WTC11 (cell line): ENCODE data around the gene ERG28. TPM values are rescaled to one million over a fixed set of nuclear protein-coding genes. Genes with fewer than 3 reads are reported as not detected.

Experiments used
- ATAC-seq: fragments of 200-7000 bp; cut with Tn5 transposase; 2 replicates; pipeline ENCODE4 v1.10.0; 2021; ENCODE audit warnings: mild to moderate bottlenecking, moderate library complexity
- CTCF ChIA-PET: fragments of 300-600 bp; sonication (Branson Sonifier 250); formaldehyde crosslinking; loops from one replicate; lab custom pipeline; 2021; ENCODE audit warnings: antibody characterized with exemption; lab: Charles Lee
- POLR2A ChIA-PET: fragments of 350-600 bp; sonication (Branson Sonifier 250); formaldehyde crosslinking; loops from one replicate; lab custom pipeline; 2021; ENCODE audit warnings: antibody characterized with exemption; lab: Charles Lee
- DNase-seq: peaks from one replicate; pipeline ENCODE4 v3.0.0; 2021; ENCODE audit warnings: low spot score
- H3K27ac Mint-ChIP-seq: 2 replicates; pipeline ENCODE4 v1.8.0; 2021; ENCODE audit warnings: mixed read lengths
- H3K27me3 Mint-ChIP-seq: 2 replicates; pipeline ENCODE4 v1.8.0; 2021; ENCODE audit warnings: low read depth, mild to moderate bottlenecking, moderate library complexity, mixed read lengths
- H3K36me3 Mint-ChIP-seq: 2 replicates; pipeline ENCODE4 v1.8.0; 2021; ENCODE audit warnings: mixed read lengths
- H3K4me1 Mint-ChIP-seq: 2 replicates; pipeline ENCODE4 v1.8.0; 2022; ENCODE audit warnings: mixed read lengths
- H3K4me3 Mint-ChIP-seq: 2 replicates; pipeline ENCODE4 v1.8.0; 2021; ENCODE audit warnings: mild to moderate bottlenecking, moderate library complexity, mixed read lengths
- H3K9me3 Mint-ChIP-seq: 2 replicates; pipeline ENCODE4 v1.8.0; 2021; ENCODE audit warnings: mixed read lengths
- EMX1 ChIP-seq: fragments of 250-450 bp; sonication (Bioruptor Pico); IDR thresholded peaks from 2 replicates; pipeline ENCODE4 v1.8.0; 2021; ENCODE audit warnings: mild to moderate bottlenecking
- ETV6 ChIP-seq: sonication (generic); formaldehyde crosslinking; IDR thresholded peaks from 2 replicates; pipeline ENCODE4 v1.8.1; 2022; ENCODE audit warnings: mild to moderate bottlenecking, missing genetic modification reagents
- GRHL2 ChIP-seq: fragments of 250-450 bp; sonication (Bioruptor Pico); IDR thresholded peaks from 2 replicates; pipeline ENCODE4 v1.8.0; 2022; ENCODE audit warnings: mild to moderate bottlenecking, moderate library complexity; ENCODE audit not compliant: insufficient replicate concordance, severe bottlenecking
- HMGA2 ChIP-seq: fragments of 250-450 bp; sonication (Bioruptor Pico); IDR thresholded peaks from 2 replicates; pipeline ENCODE4 v1.4.0; 2021; ENCODE audit warnings: mild to moderate bottlenecking, moderate library complexity
- IRF2 ChIP-seq: sonication (generic); formaldehyde crosslinking; IDR thresholded peaks from 2 replicates; pipeline ENCODE4 v1.8.0; 2022; ENCODE audit warnings: low read depth, missing genetic modification reagents, borderline replicate concordance
- KAT7 ChIP-seq: sonication (generic); formaldehyde crosslinking; IDR thresholded peaks from 2 replicates; pipeline ENCODE4 v1.8.1; 2023; ENCODE audit warnings: missing genetic modification reagents, mild to moderate bottlenecking, borderline replicate concordance
- MXD4 ChIP-seq: fragments of 250-450 bp; sonication (Bioruptor Pico); IDR thresholded peaks from 2 replicates; pipeline ENCODE4 v1.8.0; 2021; ENCODE audit warnings: mild to moderate bottlenecking, moderate library complexity, borderline replicate concordance
- MYBL2 ChIP-seq: sonication (generic); formaldehyde crosslinking; IDR thresholded peaks from 2 replicates; pipeline ENCODE4 v1.8.1; 2023; ENCODE audit warnings: mild to moderate bottlenecking, moderate library complexity, missing genetic modification reagents
- RORB ChIP-seq: fragments of 250-450 bp; sonication (Bioruptor Pico); IDR thresholded peaks from 2 replicates; pipeline ENCODE4 v1.9.0; 2021; ENCODE audit warnings: mild to moderate bottlenecking
- TEAD1 ChIP-seq: sonication (generic); formaldehyde crosslinking; IDR thresholded peaks from 2 replicates; pipeline ENCODE4 v1.8.0; 2022; ENCODE audit warnings: mild to moderate bottlenecking, missing genetic modification reagents
- ZBTB21 ChIP-seq: sonication (generic); formaldehyde crosslinking; IDR thresholded peaks from 2 replicates; pipeline ENCODE4 v1.8.1; 2023; ENCODE audit warnings: mild to moderate bottlenecking, missing genetic modification reagents, borderline replicate concordance
- ZNF121 ChIP-seq: sonication (generic); formaldehyde crosslinking; IDR thresholded peaks from 2 replicates; pipeline ENCODE4 v1.8.0; 2023; ENCODE audit warnings: missing genetic modification reagents
- ZNF138 ChIP-seq: sonication (generic); formaldehyde crosslinking; conservative IDR thresholded peaks from 2 replicates; pipeline ENCODE4 v1.8.1; 2022; ENCODE audit warnings: mild to moderate bottlenecking, moderate library complexity, missing genetic modification reagents
- ZNF396 ChIP-seq: fragments of 250-450 bp; sonication (Bioruptor Pico); IDR thresholded peaks from 2 replicates; pipeline ENCODE4 v1.8.0; 2021; ENCODE audit warnings: mild to moderate bottlenecking, moderate library complexity, borderline replicate concordance
- total RNA-seq: library from RNA; stranded (reverse); gene quantifications from 3 replicates; pipeline ENCODE4 v1.2.3, GENCODE V29; 2021
- TF ChIP-seq, protein P1 (sequence below): fragments of 250-450 bp; sonication (Bioruptor Pico); IDR thresholded peaks from 2 replicates; pipeline ENCODE4 v2.1.2; 2022; ENCODE audit warnings: mild to moderate bottlenecking, moderate library complexity
- TF ChIP-seq, protein P2 (sequence below): sonication (generic); formaldehyde crosslinking; IDR thresholded peaks from 2 replicates; pipeline ENCODE4 v1.8.0; 2023; ENCODE audit warnings: mild to moderate bottlenecking, missing genetic modification reagents
- TF ChIP-seq, protein P3 (sequence below): sonication (generic); formaldehyde crosslinking; IDR thresholded peaks from 2 replicates; pipeline ENCODE4 v1.8.1; 2022; ENCODE audit warnings: mild to moderate bottlenecking, moderate library complexity, missing genetic modification reagents
- TF ChIP-seq, protein P4 (sequence below): fragments of 250-450 bp; sonication (Bioruptor Pico); IDR thresholded peaks from 2 replicates; pipeline ENCODE4 v1.9.0; 2021; ENCODE audit warnings: mild to moderate bottlenecking
- TF ChIP-seq, protein P5 (sequence below): sonication (generic); formaldehyde crosslinking; IDR thresholded peaks from 2 replicates; pipeline ENCODE4 v1.8.1; 2023; ENCODE audit warnings: mild to moderate bottlenecking, missing genetic modification reagents, moderate library complexity
- TF ChIP-seq, protein P6 (sequence below): sonication (generic); formaldehyde crosslinking; conservative IDR thresholded peaks from 2 replicates; pipeline ENCODE4 v1.8.1; 2023; ENCODE audit warnings: mild to moderate bottlenecking, low read depth, missing genetic modification reagents, moderate library complexity
- TF ChIP-seq, protein P7 (sequence below): sonication (generic); formaldehyde crosslinking; IDR thresholded peaks from 2 replicates; pipeline ENCODE4 v1.8.1; 2022; ENCODE audit warnings: mild to moderate bottlenecking, missing genetic modification reagents, moderate library complexity, borderline replicate concordance

ERG28 gene
- total RNA-seq, 1 experiment from 2014 or later = 27.9 TPM

DNA sequence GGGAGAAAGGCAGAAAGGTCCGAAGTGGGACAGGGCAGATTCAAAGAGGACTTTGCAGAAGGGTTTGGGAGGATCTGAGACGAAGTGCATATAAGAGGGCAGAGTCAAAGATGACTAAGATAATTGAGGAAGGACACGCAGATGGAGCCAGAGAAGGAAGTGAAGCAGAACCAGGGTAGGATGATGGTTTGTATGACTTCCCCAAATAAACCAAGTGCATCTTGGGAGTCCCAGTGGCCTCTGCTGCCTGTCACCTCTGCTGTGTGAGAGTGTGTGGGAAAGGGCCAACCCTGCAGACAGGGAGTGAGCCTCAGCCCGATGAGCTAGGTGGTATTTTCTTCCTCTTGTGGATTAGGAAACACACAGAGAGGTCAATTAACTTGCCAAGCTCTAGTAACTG, 45.5 kb downstream of the ERG28 start:
- Mint-ChIP-seq H3K36me3 (no peaks in the 10 kb centered on the region), H3K27ac (no peak overlapping the region), H3K4me3 (no peak overlapping the region), H3K27me3 (no peaks in the 10 kb centered on the region; the same call in 1 of the 2 replicates), H3K9me3 (peaks cover 6% of the 10 kb centered on the region), H3K4me1 (no peaks in the 10 kb centered on the region)
- TF ChIP-seq ZNF121 (CRISPR knock-in tag) (no peak), MYBL2 (CRISPR knock-in tag) (no peak), HMGA2 (CRISPR knock-in tag) (no peak), RORB (no peak), IRF2 (no peak), MXD4 (no peak)
- TF ChIP-seq, protein P1, sequence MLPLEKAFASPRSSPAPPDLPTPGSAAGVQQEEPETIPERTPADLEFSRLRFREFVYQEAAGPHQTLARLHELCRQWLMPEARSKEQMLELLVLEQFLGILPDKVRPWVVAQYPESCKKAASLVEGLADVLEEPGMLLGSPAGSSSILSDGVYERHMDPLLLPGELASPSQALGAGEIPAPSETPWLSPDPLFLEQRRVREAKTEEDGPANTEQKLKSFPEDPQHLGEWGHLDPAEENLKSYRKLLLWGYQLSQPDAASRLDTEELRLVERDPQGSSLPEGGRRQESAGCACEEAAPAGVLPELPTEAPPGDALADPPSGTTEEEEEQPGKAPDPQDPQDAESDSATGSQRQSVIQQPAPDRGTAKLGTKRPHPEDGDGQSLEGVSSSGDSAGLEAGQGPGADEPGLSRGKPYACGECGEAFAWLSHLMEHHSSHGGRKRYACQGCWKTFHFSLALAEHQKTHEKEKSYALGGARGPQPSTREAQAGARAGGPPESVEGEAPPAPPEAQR (CRISPR knock-in tag) = no peak
- TF ChIP-seq, protein P2, sequence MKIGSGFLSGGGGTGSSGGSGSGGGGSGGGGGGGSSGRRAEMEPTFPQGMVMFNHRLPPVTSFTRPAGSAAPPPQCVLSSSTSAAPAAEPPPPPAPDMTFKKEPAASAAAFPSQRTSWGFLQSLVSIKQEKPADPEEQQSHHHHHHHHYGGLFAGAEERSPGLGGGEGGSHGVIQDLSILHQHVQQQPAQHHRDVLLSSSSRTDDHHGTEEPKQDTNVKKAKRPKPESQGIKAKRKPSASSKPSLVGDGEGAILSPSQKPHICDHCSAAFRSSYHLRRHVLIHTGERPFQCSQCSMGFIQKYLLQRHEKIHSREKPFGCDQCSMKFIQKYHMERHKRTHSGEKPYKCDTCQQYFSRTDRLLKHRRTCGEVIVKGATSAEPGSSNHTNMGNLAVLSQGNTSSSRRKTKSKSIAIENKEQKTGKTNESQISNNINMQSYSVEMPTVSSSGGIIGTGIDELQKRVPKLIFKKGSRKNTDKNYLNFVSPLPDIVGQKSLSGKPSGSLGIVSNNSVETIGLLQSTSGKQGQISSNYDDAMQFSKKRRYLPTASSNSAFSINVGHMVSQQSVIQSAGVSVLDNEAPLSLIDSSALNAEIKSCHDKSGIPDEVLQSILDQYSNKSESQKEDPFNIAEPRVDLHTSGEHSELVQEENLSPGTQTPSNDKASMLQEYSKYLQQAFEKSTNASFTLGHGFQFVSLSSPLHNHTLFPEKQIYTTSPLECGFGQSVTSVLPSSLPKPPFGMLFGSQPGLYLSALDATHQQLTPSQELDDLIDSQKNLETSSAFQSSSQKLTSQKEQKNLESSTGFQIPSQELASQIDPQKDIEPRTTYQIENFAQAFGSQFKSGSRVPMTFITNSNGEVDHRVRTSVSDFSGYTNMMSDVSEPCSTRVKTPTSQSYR (CRISPR knock-in tag) = no peak
- TF ChIP-seq, protein P3, sequence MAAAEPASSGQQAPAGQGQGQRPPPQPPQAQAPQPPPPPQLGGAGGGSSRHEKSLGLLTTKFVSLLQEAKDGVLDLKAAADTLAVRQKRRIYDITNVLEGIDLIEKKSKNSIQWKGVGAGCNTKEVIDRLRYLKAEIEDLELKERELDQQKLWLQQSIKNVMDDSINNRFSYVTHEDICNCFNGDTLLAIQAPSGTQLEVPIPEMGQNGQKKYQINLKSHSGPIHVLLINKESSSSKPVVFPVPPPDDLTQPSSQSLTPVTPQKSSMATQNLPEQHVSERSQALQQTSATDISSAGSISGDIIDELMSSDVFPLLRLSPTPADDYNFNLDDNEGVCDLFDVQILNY (CRISPR knock-in tag) = no peak
- TF ChIP-seq, protein P4, sequence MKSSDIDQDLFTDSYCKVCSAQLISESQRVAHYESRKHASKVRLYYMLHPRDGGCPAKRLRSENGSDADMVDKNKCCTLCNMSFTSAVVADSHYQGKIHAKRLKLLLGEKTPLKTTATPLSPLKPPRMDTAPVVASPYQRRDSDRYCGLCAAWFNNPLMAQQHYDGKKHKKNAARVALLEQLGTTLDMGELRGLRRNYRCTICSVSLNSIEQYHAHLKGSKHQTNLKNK (CRISPR knock-in tag) = no peak
- TF ChIP-seq, protein P5, sequence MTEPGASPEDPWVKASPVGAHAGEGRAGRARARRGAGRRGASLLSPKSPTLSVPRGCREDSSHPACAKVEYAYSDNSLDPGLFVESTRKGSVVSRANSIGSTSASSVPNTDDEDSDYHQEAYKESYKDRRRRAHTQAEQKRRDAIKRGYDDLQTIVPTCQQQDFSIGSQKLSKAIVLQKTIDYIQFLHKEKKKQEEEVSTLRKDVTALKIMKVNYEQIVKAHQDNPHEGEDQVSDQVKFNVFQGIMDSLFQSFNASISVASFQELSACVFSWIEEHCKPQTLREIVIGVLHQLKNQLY (CRISPR knock-in tag) = no peak
- ChIA-PET POLR2A (no interaction called here), CTCF (no interaction called here)
- ATAC-seq (no peak), DNase-seq (no peak)

DNA sequence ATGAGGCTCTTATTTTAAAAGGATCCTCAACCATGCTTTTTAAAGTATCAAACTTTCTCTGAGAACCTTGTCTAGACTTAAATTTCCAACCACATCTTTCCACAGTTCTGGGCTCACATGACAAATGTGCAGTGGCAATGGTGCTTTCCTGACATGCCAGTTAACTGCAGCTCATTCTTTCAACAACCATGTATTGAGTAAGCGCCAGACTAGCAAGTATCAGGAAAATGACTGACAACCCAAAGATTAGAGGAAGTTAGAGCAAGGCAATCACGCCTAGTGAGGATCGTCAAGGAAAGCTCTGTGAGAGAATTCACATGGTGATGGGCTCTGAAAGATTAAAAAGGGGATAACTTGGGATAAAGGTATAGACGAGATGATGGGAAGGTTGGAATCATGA, 46.5 kb downstream of the ERG28 start:
- ChIA-PET POLR2A (no interaction called here), CTCF (no interaction called here)
- H3K36me3 Mint-ChIP-seq = no peaks in the 10 kb centered on the region
- H3K27ac Mint-ChIP-seq = no peak overlapping the region
- peaks cover 6% of the 10 kb centered on the region for H3K9me3 Mint-ChIP-seq
- H3K27me3 Mint-ChIP-seq = no peaks in the 10 kb centered on the region; the same call in 1 of the 2 replicates
- DNase-seq (no peak), ATAC-seq (no peak)
- no peaks in the 10 kb centered on the region for H3K4me1 Mint-ChIP-seq
- TF ChIP-seq ZNF396 (CRISPR knock-in tag) = no peak
- TF ChIP-seq, protein P1 (CRISPR knock-in tag) = no peak
- H3K4me3 Mint-ChIP-seq = no peak overlapping the region

DNA sequence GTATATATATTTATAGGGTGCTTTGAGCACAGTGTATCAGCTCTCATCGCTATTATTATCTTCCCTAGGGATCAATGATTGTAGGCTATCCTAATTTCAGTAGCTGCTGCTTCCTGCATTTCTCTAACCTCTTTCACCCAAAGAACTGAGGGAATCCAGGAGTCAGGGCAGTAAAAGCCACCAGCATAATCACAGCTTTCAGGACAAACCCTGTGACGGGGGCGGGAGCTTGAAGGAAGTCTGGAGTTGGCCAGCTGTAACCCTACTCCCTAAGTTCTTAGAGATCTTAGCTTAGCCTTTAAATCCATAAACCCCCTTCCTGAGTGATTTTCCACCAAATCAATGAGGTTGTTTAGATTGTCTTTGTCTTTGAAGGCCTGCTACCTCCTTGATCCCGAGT, 48.5 kb downstream of the ERG28 start:
- no peaks in the 10 kb centered on the region for H3K4me1 Mint-ChIP-seq
- no peak overlapping the region for H3K4me3 Mint-ChIP-seq
- H3K9me3 Mint-ChIP-seq = peaks cover 6% of the 10 kb centered on the region
- H3K27me3 Mint-ChIP-seq = no peaks in the 10 kb centered on the region; the same call in 1 of the 2 replicates
- no peaks in the 10 kb centered on the region for H3K36me3 Mint-ChIP-seq
- DNase-seq (no peak), ATAC-seq (no peak)
- H3K27ac Mint-ChIP-seq = no peak overlapping the region
- POLR2A ChIA-PET = no interaction called here
- CTCF ChIA-PET = interaction anchor here (1.1 to 1.7 kb wide), 2 partner anchors 34 to 42 kb away, joined by 6 to 7 read pairs; partner anchors contain the start of gene FLVCR2
- no peak for TF ChIP-seq ZNF396 (CRISPR knock-in tag)
- TF ChIP-seq KAT7 (CRISPR knock-in tag) = no peak
- TF ChIP-seq ZNF138 = no peak
- TF ChIP-seq GRHL2 = no peak
- TF ChIP-seq, protein P6, sequence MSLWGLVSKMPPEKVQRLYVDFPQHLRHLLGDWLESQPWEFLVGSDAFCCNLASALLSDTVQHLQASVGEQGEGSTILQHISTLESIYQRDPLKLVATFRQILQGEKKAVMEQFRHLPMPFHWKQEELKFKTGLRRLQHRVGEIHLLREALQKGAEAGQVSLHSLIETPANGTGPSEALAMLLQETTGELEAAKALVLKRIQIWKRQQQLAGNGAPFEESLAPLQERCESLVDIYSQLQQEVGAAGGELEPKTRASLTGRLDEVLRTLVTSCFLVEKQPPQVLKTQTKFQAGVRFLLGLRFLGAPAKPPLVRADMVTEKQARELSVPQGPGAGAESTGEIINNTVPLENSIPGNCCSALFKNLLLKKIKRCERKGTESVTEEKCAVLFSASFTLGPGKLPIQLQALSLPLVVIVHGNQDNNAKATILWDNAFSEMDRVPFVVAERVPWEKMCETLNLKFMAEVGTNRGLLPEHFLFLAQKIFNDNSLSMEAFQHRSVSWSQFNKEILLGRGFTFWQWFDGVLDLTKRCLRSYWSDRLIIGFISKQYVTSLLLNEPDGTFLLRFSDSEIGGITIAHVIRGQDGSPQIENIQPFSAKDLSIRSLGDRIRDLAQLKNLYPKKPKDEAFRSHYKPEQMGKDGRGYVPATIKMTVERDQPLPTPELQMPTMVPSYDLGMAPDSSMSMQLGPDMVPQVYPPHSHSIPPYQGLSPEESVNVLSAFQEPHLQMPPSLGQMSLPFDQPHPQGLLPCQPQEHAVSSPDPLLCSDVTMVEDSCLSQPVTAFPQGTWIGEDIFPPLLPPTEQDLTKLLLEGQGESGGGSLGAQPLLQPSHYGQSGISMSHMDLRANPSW (CRISPR knock-in tag) = no peak
- no peak for TF ChIP-seq ZBTB21 (CRISPR knock-in tag)
- TF ChIP-seq HMGA2 (CRISPR knock-in tag) = no peak
- TF ChIP-seq, protein P7, sequence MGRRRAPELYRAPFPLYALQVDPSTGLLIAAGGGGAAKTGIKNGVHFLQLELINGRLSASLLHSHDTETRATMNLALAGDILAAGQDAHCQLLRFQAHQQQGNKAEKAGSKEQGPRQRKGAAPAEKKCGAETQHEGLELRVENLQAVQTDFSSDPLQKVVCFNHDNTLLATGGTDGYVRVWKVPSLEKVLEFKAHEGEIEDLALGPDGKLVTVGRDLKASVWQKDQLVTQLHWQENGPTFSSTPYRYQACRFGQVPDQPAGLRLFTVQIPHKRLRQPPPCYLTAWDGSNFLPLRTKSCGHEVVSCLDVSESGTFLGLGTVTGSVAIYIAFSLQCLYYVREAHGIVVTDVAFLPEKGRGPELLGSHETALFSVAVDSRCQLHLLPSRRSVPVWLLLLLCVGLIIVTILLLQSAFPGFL (CRISPR knock-in tag) = no peak
- no peak for TF ChIP-seq EMX1 (CRISPR knock-in tag)
- TF ChIP-seq ETV6 = no peak
- TF ChIP-seq TEAD1 (CRISPR knock-in tag) = no peak
